Measurements from ENCODE around the gene LDLRAD4. TPM values are rescaled to one million over a fixed set of nuclear protein-coding genes. Genes with fewer than 3 reads are reported as not detected.

The LDLRAD4 gene
- polyA plus RNA-seq, 1 of the 3 experiments (the other 2 are of a cell fraction): 0.16 TPM

GRCh38 chr18:13237073-13237472 is 18.5 kb downstream of the LDLRAD4 start:
- WGBS (ENCODE audit: low lambda C conversion rate): 55% methylated on average over 5 of the region's 7 CpGs
- TF ChIP-seq RAD21 (IDR thresholded peaks at IDR 0.05; ENCODE audit: low read length) (no peak), RFX5 (IDR thresholded peaks at IDR 0.05; ENCODE audit: low read length) (no peak), JUND (IDR thresholded peaks at IDR 0.05) (no peak), NFIC (IDR thresholded peaks at IDR 0.05; ENCODE audit: borderline replicate concordance) (no peak), GATA2 (CRISPR knock-in tag; IDR thresholded peaks at IDR 0.05) (no peak), POLR2AphosphoS5 (IDR thresholded peaks at IDR 0.05; ENCODE audit: low read depth, low read length) (no peak), TAF1 (IDR thresholded peaks at IDR 0.05; ENCODE audit: borderline replicate concordance, low read depth, low read length) (no peak), MEF2A (IDR thresholded peaks at IDR 0.05; ENCODE audit: borderline replicate concordance, low read depth) (no peak), SIN3A (IDR thresholded peaks at IDR 0.05; ENCODE audit: borderline replicate concordance, low read depth, low read length) (no peak), SMC3 (IDR thresholded peaks at IDR 0.05; ENCODE audit: low read depth, low read length) (no peak), RCOR1 (IDR thresholded peaks at IDR 0.05; ENCODE audit: low read length) (no peak), FOXJ3 (CRISPR knock-in tag; IDR thresholded peaks at IDR 0.05) (no peak), TCF12 (IDR thresholded peaks at IDR 0.05) (no peak), MXI1 (IDR thresholded peaks at IDR 0.05; ENCODE audit: low read depth, low read length) (no peak), GABPA (IDR thresholded peaks at IDR 0.05; ENCODE audit: low read depth) (no peak), CHD2 (IDR thresholded peaks at IDR 0.05; ENCODE audit: low read length, partially characterized antibody) (no peak)
- TF ChIP-seq, protein P1, sequence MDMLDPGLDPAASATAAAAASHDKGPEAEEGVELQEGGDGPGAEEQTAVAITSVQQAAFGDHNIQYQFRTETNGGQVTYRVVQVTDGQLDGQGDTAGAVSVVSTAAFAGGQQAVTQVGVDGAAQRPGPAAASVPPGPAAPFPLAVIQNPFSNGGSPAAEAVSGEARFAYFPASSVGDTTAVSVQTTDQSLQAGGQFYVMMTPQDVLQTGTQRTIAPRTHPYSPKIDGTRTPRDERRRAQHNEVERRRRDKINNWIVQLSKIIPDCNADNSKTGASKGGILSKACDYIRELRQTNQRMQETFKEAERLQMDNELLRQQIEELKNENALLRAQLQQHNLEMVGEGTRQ (IDR thresholded peaks at IDR 0.05; ENCODE audit: borderline replicate concordance, low read depth, low read length): no peak
- TF ChIP-seq, protein P2, sequence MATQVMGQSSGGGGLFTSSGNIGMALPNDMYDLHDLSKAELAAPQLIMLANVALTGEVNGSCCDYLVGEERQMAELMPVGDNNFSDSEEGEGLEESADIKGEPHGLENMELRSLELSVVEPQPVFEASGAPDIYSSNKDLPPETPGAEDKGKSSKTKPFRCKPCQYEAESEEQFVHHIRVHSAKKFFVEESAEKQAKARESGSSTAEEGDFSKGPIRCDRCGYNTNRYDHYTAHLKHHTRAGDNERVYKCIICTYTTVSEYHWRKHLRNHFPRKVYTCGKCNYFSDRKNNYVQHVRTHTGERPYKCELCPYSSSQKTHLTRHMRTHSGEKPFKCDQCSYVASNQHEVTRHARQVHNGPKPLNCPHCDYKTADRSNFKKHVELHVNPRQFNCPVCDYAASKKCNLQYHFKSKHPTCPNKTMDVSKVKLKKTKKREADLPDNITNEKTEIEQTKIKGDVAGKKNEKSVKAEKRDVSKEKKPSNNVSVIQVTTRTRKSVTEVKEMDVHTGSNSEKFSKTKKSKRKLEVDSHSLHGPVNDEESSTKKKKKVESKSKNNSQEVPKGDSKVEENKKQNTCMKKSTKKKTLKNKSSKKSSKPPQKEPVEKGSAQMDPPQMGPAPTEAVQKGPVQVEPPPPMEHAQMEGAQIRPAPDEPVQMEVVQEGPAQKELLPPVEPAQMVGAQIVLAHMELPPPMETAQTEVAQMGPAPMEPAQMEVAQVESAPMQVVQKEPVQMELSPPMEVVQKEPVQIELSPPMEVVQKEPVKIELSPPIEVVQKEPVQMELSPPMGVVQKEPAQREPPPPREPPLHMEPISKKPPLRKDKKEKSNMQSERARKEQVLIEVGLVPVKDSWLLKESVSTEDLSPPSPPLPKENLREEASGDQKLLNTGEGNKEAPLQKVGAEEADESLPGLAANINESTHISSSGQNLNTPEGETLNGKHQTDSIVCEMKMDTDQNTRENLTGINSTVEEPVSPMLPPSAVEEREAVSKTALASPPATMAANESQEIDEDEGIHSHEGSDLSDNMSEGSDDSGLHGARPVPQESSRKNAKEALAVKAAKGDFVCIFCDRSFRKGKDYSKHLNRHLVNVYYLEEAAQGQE (IDR thresholded peaks at IDR 0.05; ENCODE audit: low read depth, low read length): no peak
- TF ChIP-seq, protein P3, sequence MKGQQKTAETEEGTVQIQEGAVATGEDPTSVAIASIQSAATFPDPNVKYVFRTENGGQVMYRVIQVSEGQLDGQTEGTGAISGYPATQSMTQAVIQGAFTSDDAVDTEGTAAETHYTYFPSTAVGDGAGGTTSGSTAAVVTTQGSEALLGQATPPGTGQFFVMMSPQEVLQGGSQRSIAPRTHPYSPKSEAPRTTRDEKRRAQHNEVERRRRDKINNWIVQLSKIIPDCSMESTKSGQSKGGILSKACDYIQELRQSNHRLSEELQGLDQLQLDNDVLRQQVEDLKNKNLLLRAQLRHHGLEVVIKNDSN (IDR thresholded peaks at IDR 0.05; ENCODE audit: borderline replicate concordance, low read depth): no peak
- no peak overlapping the region for H3K4me3 ChIP-seq (ENCODE audit: low read depth in 2 of 2, low read length in 1 of 2)
- H2AFZ ChIP-seq (ENCODE audit: low read depth): no peak overlapping the region
- H3K9me3 ChIP-seq: no peaks in the 10 kb centered on the region
- ChIA-PET POLR2A (no interaction called here), CTCF (interaction anchor here (1.1 kb wide), 1 partner anchor 393 kb away, joined by 3 read pairs; no protein-coding TSS in a partner anchor)
- H3K9ac ChIP-seq: no peak overlapping the region
- H3K79me2 ChIP-seq (ENCODE audit: insufficient read depth): no peaks in the 10 kb centered on the region
- no peaks in the 10 kb centered on the region for H4K20me1 ChIP-seq (ENCODE audit: insufficient read depth)
- no peaks in the 10 kb centered on the region for H3K36me3 ChIP-seq (replicated peaks in 1 of 2; ENCODE audit: control insufficient read depth in 1 of 2, insufficient read depth in 2 of 2, low read length in 1 of 2)
- H3K4me1 ChIP-seq (ENCODE audit: control insufficient read depth in 1 of 2, insufficient read depth in 2 of 2, low read depth in 1 of 2, low read length in 1 of 2): peaks cover 0 to 54% of the 10 kb centered on the region in 2 experiments; a peak in 2 of 4 replicates
- no peak overlapping the region for H3K27ac ChIP-seq (ENCODE audit: low read depth in 2 of 2, low read length in 1 of 2)
- H3K4me2 ChIP-seq: no peak overlapping the region
- no peaks in the 10 kb centered on the region for H3K9me2 ChIP-seq
- DNase-seq: no peak
- no peaks in the 10 kb centered on the region for H3F3A ChIP-seq (replicated peaks; ENCODE audit: insufficient read depth)
- H3K27me3 ChIP-seq (ENCODE audit: insufficient read depth): no peaks in the 10 kb centered on the region

All from SK-N-SH (cell line).